Measurements from ENCODE around the gene KRTAP4-12.

- no peak for TF ChIP-seq POLR2AphosphoS5 (IDR thresholded peaks at IDR 0.05; ENCODE audit: borderline replicate concordance, low read depth, low read length)
- no peak for TF ChIP-seq EZH2 (IDR thresholded peaks at IDR 0.05)
These were observed 39.8 kb upstream of the KRTAP4-12 start for GRCh38 chr17:41163828-41164227.

Data from SK-N-MC (cell line).